ENCODE measurements around the gene PNPLA7. TPM values are rescaled to one million over a fixed set of nuclear protein-coding genes. Genes with fewer than 3 reads are reported as not detected.

PNPLA7 gene
- total RNA-seq, 4 donors from 2014 or later: 4.5 to 10.5 (median 9.4) TPM

DNA sequence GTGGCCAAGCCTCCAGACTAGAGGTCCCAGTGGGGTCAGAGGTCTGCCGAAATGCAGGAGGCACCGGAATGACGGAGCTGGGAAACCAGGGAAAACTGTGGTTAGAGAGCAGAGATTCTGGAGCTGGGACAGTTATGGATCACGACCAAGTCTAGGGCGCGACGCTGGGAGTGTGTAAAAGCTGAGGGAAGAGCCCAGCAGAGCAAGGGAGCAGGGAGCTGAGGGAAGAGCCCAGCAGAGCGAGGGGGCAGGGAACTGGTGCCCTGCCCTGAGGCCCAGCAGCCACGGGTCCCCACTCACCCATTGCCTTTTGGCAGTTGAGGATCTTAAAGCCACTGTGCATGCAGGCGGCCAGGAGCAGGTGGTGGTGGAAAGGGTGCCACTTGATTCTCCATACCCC is 13.9 kb upstream of the PNPLA7 start:
- in situ Hi-C loops (cut with MboI; ENCODE audit: low sequenced_read_pairs in 4 of 4): no loop called here
- no peak for ATAC-seq

DNA sequence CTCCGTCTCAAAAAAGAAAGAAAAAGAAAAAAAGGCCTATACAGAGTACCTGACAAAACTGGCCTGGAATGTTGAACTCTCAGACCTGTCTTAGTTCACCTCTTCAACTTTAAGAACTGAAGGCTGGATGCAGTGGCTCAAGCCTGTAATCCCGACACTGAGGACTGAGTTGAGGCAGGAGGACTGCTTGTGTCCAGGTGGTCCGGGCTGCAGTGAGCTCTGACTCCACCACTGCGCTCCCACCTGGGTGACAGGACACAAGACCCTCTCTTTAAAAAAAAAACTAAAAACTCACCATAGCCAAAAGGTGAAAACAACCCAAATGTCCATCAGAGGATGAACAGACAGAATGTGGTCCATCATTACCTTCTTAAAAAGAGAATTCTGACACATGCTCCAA is 7.9 kb upstream of the PNPLA7 start:
- Histone ChIP-seq H3K4me3 (no peak overlapping the region), H3K27me3 (no peaks in the 10 kb centered on the region), H3K27ac (no peak overlapping the region), H3K36me3 (peaks cover 0 to 50% of the 10 kb centered on the region in 2 donors), H3K4me1 (peaks cover 0 to 3% of the 10 kb centered on the region in 2 donors), H3K9me3 (no peaks in the 10 kb centered on the region)
- in situ Hi-C loops (cut with MboI; ENCODE audit: low sequenced_read_pairs in 4 of 4): no loop called here
- intact Hi-C loops (cut with DNase I; ENCODE audit: low total_unique reads): no loop called here
- TF ChIP-seq POLR2A (IDR thresholded peaks at IDR 0.05): no peak
- TF ChIP-seq, protein P1, sequence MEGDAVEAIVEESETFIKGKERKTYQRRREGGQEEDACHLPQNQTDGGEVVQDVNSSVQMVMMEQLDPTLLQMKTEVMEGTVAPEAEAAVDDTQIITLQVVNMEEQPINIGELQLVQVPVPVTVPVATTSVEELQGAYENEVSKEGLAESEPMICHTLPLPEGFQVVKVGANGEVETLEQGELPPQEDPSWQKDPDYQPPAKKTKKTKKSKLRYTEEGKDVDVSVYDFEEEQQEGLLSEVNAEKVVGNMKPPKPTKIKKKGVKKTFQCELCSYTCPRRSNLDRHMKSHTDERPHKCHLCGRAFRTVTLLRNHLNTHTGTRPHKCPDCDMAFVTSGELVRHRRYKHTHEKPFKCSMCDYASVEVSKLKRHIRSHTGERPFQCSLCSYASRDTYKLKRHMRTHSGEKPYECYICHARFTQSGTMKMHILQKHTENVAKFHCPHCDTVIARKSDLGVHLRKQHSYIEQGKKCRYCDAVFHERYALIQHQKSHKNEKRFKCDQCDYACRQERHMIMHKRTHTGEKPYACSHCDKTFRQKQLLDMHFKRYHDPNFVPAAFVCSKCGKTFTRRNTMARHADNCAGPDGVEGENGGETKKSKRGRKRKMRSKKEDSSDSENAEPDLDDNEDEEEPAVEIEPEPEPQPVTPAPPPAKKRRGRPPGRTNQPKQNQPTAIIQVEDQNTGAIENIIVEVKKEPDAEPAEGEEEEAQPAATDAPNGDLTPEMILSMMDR (IDR thresholded peaks at IDR 0.05 in 4 of 5, conservative IDR thresholded peaks at IDR 0.05 in 1 of 5): no peak
- ATAC-seq: no peak
- DNase-seq: no peak

More for the DNA sequence above, 13.9 kb upstream of the PNPLA7 start:
- Histone ChIP-seq H3K4me3 (no peak overlapping the region), H3K27ac (no peak overlapping the region), H3K4me1 (no peaks in the 10 kb centered on the region), H3K9me3 (no peaks in the 10 kb centered on the region), H3K27me3 (no peaks in the 10 kb centered on the region), H3K36me3 (peaks cover 0 to 22% of the 10 kb centered on the region in 2 donors)
- TF ChIP-seq POLR2A (IDR thresholded peaks at IDR 0.05): no peak
- TF ChIP-seq, protein P1 (IDR thresholded peaks at IDR 0.05 in 4 of 5, conservative IDR thresholded peaks at IDR 0.05 in 1 of 5): no peak
- no peak for DNase-seq
- intact Hi-C loops (cut with DNase I; ENCODE audit: low total_unique reads): no loop called here

DNA sequence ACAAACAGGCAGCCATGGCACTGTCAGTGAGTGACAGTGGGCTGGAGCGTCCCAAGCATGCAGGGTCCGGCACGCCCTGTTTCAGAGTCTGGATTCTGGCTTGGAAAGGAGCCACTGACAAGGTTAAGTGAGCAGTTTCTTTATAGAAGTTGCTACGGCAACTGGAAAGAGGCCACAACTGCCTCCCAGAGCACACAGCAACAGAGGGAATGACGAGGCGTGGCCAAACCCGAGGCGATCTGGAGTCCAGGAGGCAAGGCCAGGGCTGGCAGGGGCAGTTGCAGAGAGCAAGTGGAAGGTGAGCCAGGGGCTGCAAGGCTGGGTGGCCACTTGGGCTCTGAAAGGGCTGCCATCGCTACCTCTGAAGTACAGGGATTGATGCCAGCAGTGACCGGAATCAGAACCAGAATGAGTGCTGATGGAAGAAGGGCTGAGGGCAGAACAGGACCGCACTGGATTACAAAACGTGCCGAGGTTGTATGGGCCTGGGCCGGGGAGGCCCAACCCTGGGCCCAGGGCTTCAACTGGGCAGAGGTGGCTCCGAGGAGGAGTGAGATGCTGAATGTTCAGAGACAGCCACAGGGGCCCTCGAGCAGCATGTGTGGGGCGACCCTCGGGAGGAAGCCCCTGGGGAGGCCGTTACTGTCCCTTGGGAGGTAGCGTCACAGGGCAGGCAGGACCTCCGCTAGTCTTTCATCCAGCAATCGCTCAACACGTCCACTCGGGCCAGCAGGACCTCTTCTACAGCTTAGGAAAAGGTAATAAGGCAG is 6.1 kb upstream of the PNPLA7 start:
- no peak overlapping the region for H3K27ac ChIP-seq
- H3K36me3 ChIP-seq: peaks cover 0 to 52% of the 10 kb centered on the region in 2 donors
- ATAC-seq (no peak), DNase-seq (no peak)
- no peaks in the 10 kb centered on the region for H3K27me3 ChIP-seq
- in situ Hi-C loops (cut with MboI; ENCODE audit: low sequenced_read_pairs in 4 of 4) (no loop called here), intact Hi-C loops (cut with DNase I; ENCODE audit: low total_unique reads) (no loop called here)
- no peak overlapping the region for H3K4me3 ChIP-seq
- TF ChIP-seq, protein P1 (IDR thresholded peaks at IDR 0.05 in 4 of 5, conservative IDR thresholded peaks at IDR 0.05 in 1 of 5): no peak
- no peak for TF ChIP-seq POLR2A (IDR thresholded peaks at IDR 0.05)
- H3K4me1 ChIP-seq: peaks cover 5 to 10% of the 10 kb centered on the region in 2 donors
- H3K9me3 ChIP-seq: no peaks in the 10 kb centered on the region

DNA sequence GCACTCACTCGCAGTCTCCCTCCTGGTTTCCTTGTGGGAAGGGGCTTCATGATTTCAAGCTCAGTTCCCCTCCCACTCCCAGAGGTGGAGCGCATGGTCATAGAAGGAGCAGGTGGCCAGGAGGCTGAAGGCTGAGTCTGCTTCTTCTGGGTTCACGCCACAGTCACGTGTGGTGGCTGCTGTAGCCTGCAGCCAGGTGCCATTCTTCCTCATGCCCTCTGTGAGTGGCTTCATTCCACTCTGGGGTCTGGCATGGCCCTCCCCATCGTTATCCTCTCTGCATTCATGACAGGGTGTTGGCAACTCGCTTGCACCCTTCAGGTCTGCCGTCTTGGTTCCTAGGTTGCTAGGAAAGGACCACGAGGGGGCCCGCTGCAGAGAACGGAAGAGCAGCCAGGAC is 5.0 kb upstream of the PNPLA7 start:
- Histone ChIP-seq H3K36me3 (peaks cover 0 to 48% of the 10 kb centered on the region in 2 donors), H3K4me1 (peaks cover 5 to 10% of the 10 kb centered on the region in 2 donors), H3K9me3 (no peaks in the 10 kb centered on the region), H3K27ac (no peak overlapping the region), H3K27me3 (no peaks in the 10 kb centered on the region), H3K4me3 (no peak overlapping the region)
- TF ChIP-seq, protein P1 (IDR thresholded peaks at IDR 0.05 in 4 of 5, conservative IDR thresholded peaks at IDR 0.05 in 1 of 5): no peak
- TF ChIP-seq POLR2A (IDR thresholded peaks at IDR 0.05): no peak
- intact Hi-C loops (cut with DNase I; ENCODE audit: low total_unique reads) (no loop called here), in situ Hi-C loops (cut with MboI; ENCODE audit: low sequenced_read_pairs in 4 of 4) (no loop called here)
- DNase-seq: no peak
- ATAC-seq: no peak

Data from gastrocnemius medialis (tissue), 4 donors.